GM10248 (cell line): ENCODE measurements around the gene HOXC6.

ENCODE experiments used
- CTCF ChIA-PET: fragments of 300-600 bp; sonication (Branson Sonifier 250); formaldehyde crosslinking; extraction: SDS; loops from one replicate; lab custom pipeline; 2021; ENCODE audit warnings: antibody characterized with exemption; lab: Yijun Ruan, JAX
- POLR2A ChIA-PET: fragments of 350-650 bp; sonication (Branson Sonifier 250); formaldehyde crosslinking; extraction: SDS; loops from one replicate; lab custom pipeline; 2020; ENCODE audit warnings: antibody characterized with exemption; lab: Yijun Ruan, JAX
- DNase-seq: peaks from one replicate; pipeline ENCODE4 v3.0.0; 2012; ENCODE audit errors: extremely low spot score
- CTCF ChIP-seq: IDR thresholded peaks from 2 replicates; pipeline ENCODE4 v1.5.1; 2012; ENCODE audit warnings: mild to moderate bottlenecking, low read depth; ENCODE audit errors: extremely low read depth, missing control alignments, control extremely low read depth

HOXC6 gene

GRCh38 chr12:53998110-53998899 lies 29.9 kb upstream of the HOXC6 start:
- TF ChIP-seq CTCF, result no peak
- ChIA-PET POLR2A (no interaction called here), CTCF (interaction anchor here (0.8 to 4.5 kb wide), 9 partner anchors 10 to 221 kb away, joined by 3 to 19 read pairs (median 8); partner anchors contain the start of genes HOXC10 and HOXC5)
- no peak for DNase-seq

GRCh38 chr12:53998900-53999236 lies 29.4 kb upstream of the HOXC6 start:
- ChIA-PET CTCF (interaction anchor here (0.8 to 4.5 kb wide), 8 partner anchors 11 to 220 kb away, joined by 3 to 19 read pairs (median 3); partner anchors contain the start of genes HOXC10 and HOXC5), POLR2A (no interaction called here)
- no peak for TF ChIP-seq CTCF
- no peak for DNase-seq

- CTCF ChIA-PET, result interaction anchor here (0.8 to 3.7 kb wide), 6 partner anchors 14 to 215 kb away, joined by 3 to 19 read pairs (median 5); partner anchors contain the start of genes HOXC10 and HOXC5
- TF ChIP-seq CTCF, result no peak
- POLR2A ChIA-PET, result no interaction called here
- DNase-seq, result no peak
Observed at GRCh38 chr12:53999559-54000115, 28.6 kb upstream of the HOXC6 start.

- no peak for TF ChIP-seq CTCF
- no peak for DNase-seq
- ChIA-PET POLR2A (no interaction called here), CTCF (interaction anchor here (0.7 to 3.7 kb wide), 7 partner anchors 10 to 214 kb away, joined by 3 to 19 read pairs (median 3); partner anchors contain the start of genes HOXC10 and HOXC5)
Observed at GRCh38 chr12:54000116-54001114, 27.8 kb upstream of the HOXC6 start, which contains the start of gene HOXC9. Gene HOXC9 (plus strand): TSS chr12:54000161. CDS start chr12:54000189, 28 bp downstream.

- ChIA-PET POLR2A (no interaction called here), CTCF (interaction anchor here (0.7 to 3.7 kb wide), 8 partner anchors 9 to 206 kb away, joined by 3 to 19 read pairs (median 3); partner anchors contain the start of gene HOXC10)
- TF ChIP-seq CTCF, result no peak
- no peak for DNase-seq
Observed at GRCh38 chr12:54001283-54002187, 26.7 kb upstream of the HOXC6 start.
